ENCODE measurements around the gene CADPS2.

CADPS2 gene

GRCh38 chr7:122588621-122589020, 297.6 kb downstream of the CADPS2 start:
- no peak for DNase-seq

DNA sequence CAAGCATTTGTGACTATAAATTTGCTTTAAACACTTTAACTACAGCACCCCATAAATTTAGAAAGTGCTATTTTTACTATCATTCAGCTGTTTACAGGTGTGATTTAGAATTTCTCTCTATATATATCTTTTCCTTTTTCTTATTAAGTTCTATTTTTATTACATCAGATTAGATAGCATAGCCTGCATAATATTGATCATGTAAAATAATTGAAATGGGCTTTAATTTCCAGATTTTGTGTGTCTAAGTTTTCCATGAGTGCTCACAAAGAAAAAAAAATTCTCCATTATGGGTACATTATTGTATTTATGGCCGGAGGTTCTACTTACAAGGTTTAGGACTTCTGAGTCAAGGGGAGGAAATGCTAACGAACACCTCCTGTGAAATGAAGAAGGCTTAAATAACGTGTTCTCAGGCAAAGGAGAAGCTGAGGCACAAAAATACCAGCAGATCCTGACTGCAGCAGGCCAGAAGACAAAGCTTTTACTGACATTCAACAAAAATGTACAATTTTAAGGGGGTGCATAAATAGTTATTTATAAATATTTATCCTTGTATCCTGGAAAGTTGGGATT, 301.5 kb downstream of the CADPS2 start:
- DNase-seq: no peak

DNA sequence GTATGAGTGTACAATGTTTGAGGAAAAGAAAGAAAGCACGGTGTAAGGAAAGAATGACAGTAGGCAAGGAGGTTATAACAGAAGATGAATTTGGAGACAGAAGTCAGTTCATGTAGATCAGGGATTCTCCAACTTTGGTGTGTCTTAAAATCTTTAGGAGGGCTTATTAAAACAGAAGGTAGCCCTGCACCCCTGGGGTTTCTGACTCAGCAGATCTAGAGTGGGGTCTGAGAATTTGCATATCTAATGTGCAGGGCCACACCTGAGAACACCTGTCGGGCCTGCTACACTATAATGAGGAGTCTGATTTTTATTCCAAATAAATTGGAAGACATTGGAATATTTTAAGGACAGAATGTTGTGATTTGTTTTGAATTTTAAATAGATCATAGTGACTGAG, 307.9 kb downstream of the CADPS2 start:
- DNase-seq: no peak

GRCh38 chr7:122577449-122578003, 308.7 kb downstream of the CADPS2 start:
- no peak for DNase-seq

DNA sequence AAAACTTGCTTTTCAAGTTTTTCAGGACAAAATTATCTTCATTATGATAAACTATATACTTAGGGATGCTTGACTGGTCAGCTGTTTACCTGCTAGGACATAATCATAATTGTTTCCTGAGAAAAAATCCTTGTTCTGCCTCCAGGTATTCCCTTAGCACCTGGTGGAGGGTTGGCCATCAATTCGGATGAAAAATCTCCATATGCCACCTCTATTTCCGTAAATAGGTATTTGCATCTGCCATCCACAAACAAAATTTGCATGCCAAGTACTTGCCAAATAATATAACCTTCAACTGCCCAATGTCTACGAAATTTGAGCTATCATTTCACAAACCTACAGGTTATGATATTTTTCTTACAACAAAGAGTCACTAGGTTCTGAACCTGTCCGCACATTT, 313.6 kb downstream of the CADPS2 start:
- no peak for DNase-seq

DNA sequence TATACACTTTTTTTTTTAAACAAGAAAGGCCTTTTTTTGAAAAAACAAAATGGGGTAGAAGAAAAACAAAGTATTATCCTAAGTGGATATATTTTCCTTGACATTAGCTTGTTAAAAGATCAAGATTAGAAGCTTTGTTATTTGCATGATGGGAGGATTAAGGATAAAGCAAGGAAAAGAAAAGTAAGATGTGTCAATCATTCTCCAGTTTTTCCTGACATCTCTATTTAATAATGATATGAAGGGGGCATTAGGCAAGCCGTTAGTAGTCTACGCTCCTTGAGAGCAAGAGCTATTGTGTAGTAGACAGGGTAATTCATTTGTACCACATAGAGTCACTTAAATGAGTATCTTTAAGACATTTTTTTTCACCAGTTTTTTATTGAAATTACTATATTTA, 324.9 kb downstream of the CADPS2 start:
- DNase-seq: no peak

DNA sequence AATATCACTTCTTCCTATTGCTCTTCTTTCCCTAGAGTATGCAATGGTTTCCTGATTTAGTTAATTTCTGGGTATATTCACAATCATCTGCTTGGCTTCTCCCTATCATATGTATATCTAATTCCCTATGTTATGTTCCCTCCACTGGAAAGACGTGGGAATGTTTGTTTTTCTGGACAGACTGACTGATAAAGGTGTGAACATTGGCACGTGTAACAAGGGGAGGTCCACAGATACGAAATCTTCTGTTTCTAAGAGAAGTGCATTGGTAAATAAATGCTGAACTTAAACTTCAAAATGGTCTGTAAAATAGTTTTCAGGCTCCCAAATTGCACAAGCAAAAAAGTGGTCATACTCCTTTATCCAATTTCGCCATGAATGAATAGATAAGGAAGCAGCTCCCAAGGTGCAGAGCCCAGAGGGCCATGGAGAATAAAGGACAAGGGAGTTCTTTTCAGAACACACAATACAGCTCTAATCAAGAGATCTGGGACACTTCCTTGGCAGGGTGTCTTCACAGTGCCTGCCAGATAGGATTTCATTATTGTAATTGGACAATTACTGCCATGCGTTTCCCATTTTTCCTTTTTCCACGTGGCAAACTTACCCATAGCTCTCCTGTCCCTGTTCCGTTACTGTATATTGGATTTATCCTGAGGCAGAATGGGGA, 329.3 kb downstream of the CADPS2 start:
- DNase-seq: no peak

GRCh38 chr7:122556219-122556618, 330.0 kb downstream of the CADPS2 start:
- DNase-seq: no peak

- no peak for DNase-seq
These were observed 332.5 kb downstream of the CADPS2 start for GRCh38 chr7:122553761-122554160.

DNA sequence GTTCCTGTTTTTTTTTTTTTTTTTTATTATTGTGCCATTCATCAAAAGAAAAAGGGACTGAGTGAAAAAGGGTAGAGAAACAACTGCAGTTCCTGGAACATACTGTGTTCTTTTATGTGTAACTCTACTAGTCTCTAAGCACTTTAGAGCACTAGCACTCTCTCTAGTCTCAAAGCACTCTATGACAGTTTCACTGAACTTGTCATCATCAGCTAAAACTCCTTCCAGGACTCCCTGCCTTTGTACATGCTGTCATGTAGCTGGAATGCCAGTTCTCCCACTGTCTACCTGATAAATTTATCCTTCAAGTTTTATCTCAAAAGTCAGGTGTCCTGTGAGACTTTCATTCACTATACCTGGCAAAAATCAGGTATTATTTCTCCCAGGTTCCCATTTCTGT, 333.5 kb downstream of the CADPS2 start:
- no peak for DNase-seq

DNA sequence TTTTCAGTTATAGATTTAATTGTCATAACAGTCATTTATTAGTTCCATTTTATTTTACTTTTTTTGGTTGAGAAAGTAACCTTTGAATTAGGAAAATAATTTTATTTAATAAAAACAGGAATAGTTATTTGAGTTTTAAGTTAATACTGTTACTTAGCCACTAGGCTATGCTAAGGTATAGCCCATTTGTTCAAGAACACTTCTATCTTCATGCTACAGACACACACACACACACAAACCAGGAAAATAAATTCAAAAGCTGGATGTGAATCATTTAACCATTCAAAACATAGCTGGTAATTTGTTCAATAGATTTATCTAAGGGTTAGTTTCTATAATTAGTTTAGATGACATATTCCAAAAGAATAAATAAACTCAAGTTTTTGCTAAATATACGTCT, 335.7 kb downstream of the CADPS2 start:
- no peak for DNase-seq

DNA sequence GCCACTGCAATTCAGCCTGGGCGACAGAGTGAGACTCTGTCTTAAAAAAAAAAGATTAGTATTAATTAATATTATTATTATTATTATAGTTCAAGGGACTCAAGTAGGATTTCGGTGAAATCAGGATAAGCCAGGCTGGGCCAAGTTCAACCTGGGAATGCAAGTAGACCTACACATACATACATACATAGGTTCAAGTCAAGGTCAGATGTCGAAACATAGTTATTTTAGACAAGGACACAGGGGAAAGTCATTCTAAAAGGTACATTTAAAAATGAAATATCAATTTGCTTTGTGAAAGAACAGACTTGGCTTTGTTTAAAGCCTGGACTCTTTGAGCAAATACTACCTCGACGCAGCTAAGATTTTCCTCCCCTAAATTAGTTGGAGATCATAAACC, 336.7 kb downstream of the CADPS2 start:
- no peak for DNase-seq

DNA sequence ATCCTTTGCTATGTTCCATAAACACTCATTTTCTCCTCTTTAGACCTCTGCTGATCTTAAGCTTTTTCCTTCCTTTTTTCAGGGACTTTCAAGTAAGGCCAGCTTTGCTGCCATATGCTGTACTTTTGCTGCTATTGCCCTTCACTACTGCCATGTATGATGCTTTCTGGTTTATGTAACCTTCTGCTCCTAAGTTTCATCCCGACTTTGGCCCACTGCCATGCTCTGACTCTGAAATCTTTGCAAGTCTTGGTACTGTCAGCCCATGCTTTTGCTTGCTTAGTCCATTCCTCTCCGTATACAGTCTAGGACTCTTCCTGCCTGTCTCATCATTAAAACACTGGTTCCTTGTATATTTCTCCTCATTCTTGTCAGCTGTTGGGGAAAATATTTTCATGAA, 339.8 kb downstream of the CADPS2 start:
- DNase-seq: no peak

- no peak for DNase-seq
These were observed 341.8 kb downstream of the CADPS2 start for GRCh38 chr7:122544463-122544862.

- no peak for DNase-seq
These were observed 342.4 kb downstream of the CADPS2 start for GRCh38 chr7:122543891-122544290.

GRCh38 chr7:122543166-122543565, 343.1 kb downstream of the CADPS2 start:
- no peak for DNase-seq

- no peak for DNase-seq
These were observed 351.2 kb downstream of the CADPS2 start for GRCh38 chr7:122535086-122535485.

DNA sequence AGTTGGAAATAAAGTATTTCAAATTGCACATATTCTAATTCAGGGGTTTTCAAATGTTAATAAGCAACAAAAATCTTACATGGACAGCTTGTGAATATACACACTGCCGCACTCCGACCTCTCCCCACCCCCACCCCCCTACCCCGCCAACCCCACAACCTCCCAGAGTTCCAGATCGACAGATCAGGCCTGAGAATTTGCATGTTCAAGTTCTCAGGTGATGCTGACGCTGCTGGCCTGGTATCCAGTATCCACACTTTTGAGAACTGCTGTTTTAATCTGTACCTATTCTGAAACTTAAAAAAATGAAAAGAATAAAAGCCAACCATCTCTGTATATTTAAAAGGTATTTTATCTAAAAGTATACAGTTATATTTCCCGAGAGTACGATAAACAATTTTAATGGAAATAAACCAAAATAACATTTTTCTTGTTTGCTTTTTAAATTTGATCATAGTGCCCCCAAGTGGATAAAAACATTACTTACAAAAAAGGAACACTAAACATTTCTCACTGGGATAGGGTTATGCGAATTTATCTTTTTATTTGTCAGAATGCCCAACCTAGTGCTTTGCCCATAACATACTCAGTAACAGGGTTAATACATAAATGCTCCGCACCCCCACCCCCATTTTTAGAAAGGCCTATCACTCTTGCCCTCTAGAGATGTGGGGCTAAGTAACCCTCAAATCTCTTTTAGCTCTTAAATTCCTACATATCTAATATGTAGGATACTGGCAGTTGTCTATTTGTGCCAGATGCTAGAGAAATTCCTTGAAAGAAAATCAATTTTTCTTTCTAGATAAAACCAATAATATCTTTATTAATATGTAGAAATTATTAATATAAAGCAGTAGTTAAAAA, 353.6 kb downstream of the CADPS2 start:
- no peak for DNase-seq

- no peak for DNase-seq
These were observed 357.3 kb downstream of the CADPS2 start for GRCh38 chr7:122528879-122529481.

DNA sequence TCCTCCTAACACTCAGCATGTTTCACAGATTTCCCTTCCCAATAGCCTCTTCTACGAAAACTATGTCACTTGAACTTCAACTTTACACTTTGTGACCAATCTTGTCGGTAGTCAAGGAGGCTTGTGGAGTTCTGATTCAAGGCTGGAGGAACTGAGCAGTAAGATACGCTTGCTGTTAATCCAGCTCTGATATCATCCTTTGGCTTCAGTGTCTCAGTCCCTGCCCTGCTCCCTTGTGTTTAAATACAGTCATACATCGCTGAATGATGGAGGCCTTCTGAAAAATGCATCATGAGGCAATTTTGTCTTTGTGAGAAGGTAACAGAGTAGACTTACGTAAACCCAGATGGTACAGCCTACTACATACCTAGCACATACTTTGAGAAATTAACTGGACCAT, 360.9 kb downstream of the CADPS2 start:
- no peak for DNase-seq

DNA sequence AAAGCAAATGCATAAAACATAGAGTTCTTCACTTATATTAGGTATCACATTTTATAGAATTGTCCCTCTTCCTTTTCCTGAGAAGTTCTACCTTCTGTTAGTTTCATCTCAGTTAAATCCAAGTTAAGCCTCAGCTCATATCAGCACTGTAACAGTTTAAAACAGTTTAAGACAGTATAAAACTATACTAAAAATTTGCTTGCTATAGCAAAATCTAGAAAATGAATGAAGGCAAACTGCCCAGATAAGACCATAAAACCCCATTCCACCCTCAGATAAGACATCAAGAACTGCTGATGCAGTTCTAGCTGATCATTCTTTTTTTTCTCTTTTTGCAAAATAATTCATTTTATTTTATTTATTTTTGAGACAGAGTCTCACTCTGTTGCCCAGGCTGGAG, 364.5 kb downstream of the CADPS2 start:
- no peak for DNase-seq

GRCh38 chr7:122520971-122521555, 365.2 kb downstream of the CADPS2 start:
- no peak for DNase-seq

DNA sequence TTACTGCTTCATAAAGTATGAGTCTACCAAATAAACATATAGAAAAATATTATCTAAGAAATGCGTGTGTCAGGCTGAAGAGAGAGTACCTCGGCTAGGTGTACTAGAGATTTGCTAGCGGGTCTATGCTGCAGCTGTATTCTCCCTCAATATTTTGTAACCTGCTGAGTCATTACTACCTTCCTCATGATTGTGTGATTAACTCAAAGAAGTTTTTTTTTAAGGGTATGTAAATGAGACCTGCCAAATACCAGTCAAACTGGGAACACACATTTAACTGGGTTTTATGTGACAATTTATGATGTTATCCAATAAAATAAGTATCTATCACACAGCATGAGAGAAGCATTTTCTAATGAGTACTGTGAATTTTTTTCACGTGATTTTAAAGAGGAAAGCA, 367.8 kb downstream of the CADPS2 start:
- DNase-seq: no peak

Data from CD4-positive, alpha-beta T cell treated with Interleukin-17A for 4 hours (primary cell).